GM19468 (cell line): ENCODE data around the gene LASP1NB.
"Not testable (repeated sequence)": the region's sequence is repeated elsewhere in the genome, so short reads cannot be mapped to it uniquely, and the experiment has no call there.

Experiments
- ATAC-seq: cut with Tn5 transposase; IDR thresholded peaks from one replicate; pipeline ENCODE4 v1.9.1; 2021; ENCODE audit warnings: mild to moderate bottlenecking, moderate library complexity, moderate number of reproducible peaks; ENCODE audit not compliant: unreplicated experiment; ENCODE audit errors: extremely low read depth

Gene LASP1NB

GRCh38 chr17:38958326-38958725 is 32.9 kb downstream of the LASP1NB start:
- no peak for ATAC-seq

GRCh38 chr17:38958756-38959155 is 33.3 kb downstream of the LASP1NB start:
- no peak for ATAC-seq

- no peak for ATAC-seq
These were observed 34.1 kb downstream of the LASP1NB start for GRCh38 chr17:38959508-38959907.

GRCh38 chr17:38960402-38960801 is 35.0 kb downstream of the LASP1NB start:
- ATAC-seq = no peak

GRCh38 chr17:38961413-38961812 is 36.0 kb downstream of the LASP1NB start:
- no peak for ATAC-seq

GRCh38 chr17:38967290-38967738 is 41.9 kb downstream of the LASP1NB start, which contains the start of gene FBXO47:
Gene FBXO47 (minus strand): TSS chr17:38967403. CDS start chr17:38963025, 4,378 bp downstream.
- no peak for ATAC-seq

- no peak for ATAC-seq
These were observed 43.9 kb downstream of the LASP1NB start for GRCh38 chr17:38969281-38969680.

- ATAC-seq = no peak
These were observed 44.7 kb downstream of the LASP1NB start for GRCh38 chr17:38970128-38970527.

GRCh38 chr17:38970804-38971203 is 45.4 kb downstream of the LASP1NB start:
- ATAC-seq = no peak

GRCh38 chr17:38976187-38976551 is 50.8 kb downstream of the LASP1NB start:
- ATAC-seq = not testable (repeated sequence)

- ATAC-seq = no peak
These were observed 52.8 kb downstream of the LASP1NB start for GRCh38 chr17:38978180-38978579.
